T-helper 1 cell treated with Interleukin-12 subunit alpha and Interleukin-12 subunit beta and Interleukin-4 antibody, amounts not matched to agents 30 μg/mL and 1 μg/mL, for 36 hours (primary cell): ENCODE data around the gene ABHD6.
"Not testable (repeated sequence)": the region's sequence is repeated elsewhere in the genome, so short reads cannot be mapped to it uniquely, and the experiment has no call there.

Experiments used
- H3K27ac Mint-ChIP-seq: one replicate; pipeline ENCODE4 v1.8.0; 2021; ENCODE audit warnings: mild to moderate bottlenecking, mixed read lengths
- H3K27me3 Mint-ChIP-seq: one replicate; pipeline ENCODE4 v1.8.0; 2021; ENCODE audit warnings: low read depth, mixed read lengths
- H3K36me3 Mint-ChIP-seq: one replicate; pipeline ENCODE4 v1.8.0; 2021; ENCODE audit warnings: low read depth, mixed read lengths
- H3K4me1 Mint-ChIP-seq: one replicate; pipeline ENCODE4 v1.8.0; 2021; ENCODE audit warnings: low read depth, mixed read lengths
- H3K4me3 Mint-ChIP-seq: one replicate; pipeline ENCODE4 v1.8.0; 2021; ENCODE audit warnings: mild to moderate bottlenecking, moderate library complexity, mixed read lengths
- H3K9me3 Mint-ChIP-seq: one replicate; pipeline ENCODE4 v1.8.0; 2021; ENCODE audit warnings: mixed read lengths

Gene ABHD6

GRCh38 chr3:58201451-58201850 is 36.1 kb upstream of the ABHD6 start:
- H3K4me3 Mint-ChIP-seq, H3K36me3 Mint-ChIP-seq, H3K27me3 Mint-ChIP-seq, H3K27ac Mint-ChIP-seq, H3K9me3 Mint-ChIP-seq, H3K4me1 Mint-ChIP-seq: not testable (repeated sequence)

GRCh38 chr3:58202917-58203360 is 34.7 kb upstream of the ABHD6 start:
- Mint-ChIP-seq H3K27ac (no peak overlapping the region), H3K36me3 (no peaks in the 10 kb centered on the region), H3K4me3 (no peak overlapping the region), H3K9me3 (no peaks in the 10 kb centered on the region), H3K27me3 (peaks cover 5% of the 10 kb centered on the region), H3K4me1 (peaks cover 9% of the 10 kb centered on the region)

- H3K4me1 Mint-ChIP-seq = peaks cover 9% of the 10 kb centered on the region
- no peaks in the 10 kb centered on the region for H3K36me3 Mint-ChIP-seq
- peaks cover 5% of the 10 kb centered on the region for H3K27me3 Mint-ChIP-seq
- H3K4me3 Mint-ChIP-seq = no peak overlapping the region
- H3K27ac Mint-ChIP-seq = no peak overlapping the region
- no peaks in the 10 kb centered on the region for H3K9me3 Mint-ChIP-seq
Observed at GRCh38 chr3:58203541-58203940, 34.1 kb upstream of the ABHD6 start.

GRCh38 chr3:58204720-58205119 is 32.9 kb upstream of the ABHD6 start:
- H3K4me3 Mint-ChIP-seq = no peak overlapping the region
- no peaks in the 10 kb centered on the region for H3K36me3 Mint-ChIP-seq
- H3K27ac Mint-ChIP-seq = peak overlapping the region; percentile 36
- peaks cover 12% of the 10 kb centered on the region for H3K27me3 Mint-ChIP-seq
- H3K9me3 Mint-ChIP-seq = no peaks in the 10 kb centered on the region
- peaks cover 9% of the 10 kb centered on the region for H3K4me1 Mint-ChIP-seq

- Mint-ChIP-seq H3K27me3 (peaks cover 15% of the 10 kb centered on the region), H3K27ac (no peak overlapping the region), H3K9me3 (no peaks in the 10 kb centered on the region)
Observed at GRCh38 chr3:58205981-58206380, 31.6 kb upstream of the ABHD6 start.

GRCh38 chr3:58206406-58207011 is 31.1 kb upstream of the ABHD6 start:
- peaks cover 13% of the 10 kb centered on the region for H3K27me3 Mint-ChIP-seq
- H3K4me3 Mint-ChIP-seq = no peak overlapping the region
- peaks cover 9% of the 10 kb centered on the region for H3K4me1 Mint-ChIP-seq
- H3K9me3 Mint-ChIP-seq = no peaks in the 10 kb centered on the region
- H3K27ac Mint-ChIP-seq = no peak overlapping the region
- no peaks in the 10 kb centered on the region for H3K36me3 Mint-ChIP-seq

More at GRCh38 chr3:58205981-58206380, 31.6 kb upstream of the ABHD6 start:
- Mint-ChIP-seq H3K36me3 (no peaks in the 10 kb centered on the region), H3K4me3 (no peak overlapping the region), H3K4me1 (peaks cover 9% of the 10 kb centered on the region)

GRCh38 chr3:58207954-58208353 is 29.6 kb upstream of the ABHD6 start:
- no peak overlapping the region for H3K27ac Mint-ChIP-seq
- no peak overlapping the region for H3K4me3 Mint-ChIP-seq
- H3K4me1 Mint-ChIP-seq = peaks cover 9% of the 10 kb centered on the region
- no peaks in the 10 kb centered on the region for H3K9me3 Mint-ChIP-seq
- H3K36me3 Mint-ChIP-seq = no peaks in the 10 kb centered on the region
- peaks cover 11% of the 10 kb centered on the region for H3K27me3 Mint-ChIP-seq

- Mint-ChIP-seq H3K9me3 (no peaks in the 10 kb centered on the region), H3K27me3 (peaks cover 11% of the 10 kb centered on the region), H3K4me3 (no peak overlapping the region), H3K36me3 (no peaks in the 10 kb centered on the region), H3K4me1 (peaks cover 11% of the 10 kb centered on the region), H3K27ac (no peak overlapping the region)
Observed at GRCh38 chr3:58209933-58210332, 27.7 kb upstream of the ABHD6 start.

GRCh38 chr3:58210761-58211460 is 26.7 kb upstream of the ABHD6 start, which contains the start of gene DNASE1L3:
Gene DNASE1L3, minus strand, starts transcription at chr3:58210972. Its CDS starts 66 bp downstream, at chr3:58210906.
- Mint-ChIP-seq H3K36me3 (no peaks in the 10 kb centered on the region), H3K4me3 (no peak within 1 kb of the TSS), H3K9me3 (no peaks in the 10 kb centered on the region), H3K27ac (no peak within 1 kb of the TSS), H3K4me1 (peaks cover 15% of the 10 kb centered on the region), H3K27me3 (peaks cover 11% of the 10 kb centered on the region)

GRCh38 chr3:58214484-58215316 is 22.9 kb upstream of the ABHD6 start:
- no peaks in the 10 kb centered on the region for H3K9me3 Mint-ChIP-seq
- no peaks in the 10 kb centered on the region for H3K36me3 Mint-ChIP-seq
- no peak overlapping the region for H3K27ac Mint-ChIP-seq
- peaks cover 5% of the 10 kb centered on the region for H3K27me3 Mint-ChIP-seq
- no peak overlapping the region for H3K4me3 Mint-ChIP-seq
- peaks cover 14% of the 10 kb centered on the region for H3K4me1 Mint-ChIP-seq

GRCh38 chr3:58215317-58216025 is 22.1 kb upstream of the ABHD6 start:
- Mint-ChIP-seq H3K4me3 (no peak overlapping the region), H3K36me3 (no peaks in the 10 kb centered on the region), H3K4me1 (peaks cover 14% of the 10 kb centered on the region), H3K27ac (no peak overlapping the region), H3K27me3 (peaks cover 2% of the 10 kb centered on the region), H3K9me3 (no peaks in the 10 kb centered on the region)

GRCh38 chr3:58216496-58217195 is 20.9 kb upstream of the ABHD6 start:
- no peak overlapping the region for H3K4me3 Mint-ChIP-seq
- no peaks in the 10 kb centered on the region for H3K9me3 Mint-ChIP-seq
- peaks cover 14% of the 10 kb centered on the region for H3K4me1 Mint-ChIP-seq
- H3K36me3 Mint-ChIP-seq = no peaks in the 10 kb centered on the region
- no peak overlapping the region for H3K27ac Mint-ChIP-seq
- peaks cover 2% of the 10 kb centered on the region for H3K27me3 Mint-ChIP-seq

GRCh38 chr3:58217209-58217811 is 20.3 kb upstream of the ABHD6 start:
- Mint-ChIP-seq H3K27me3 (peaks cover 2% of the 10 kb centered on the region), H3K9me3 (no peaks in the 10 kb centered on the region), H3K36me3 (no peaks in the 10 kb centered on the region), H3K4me3 (no peak overlapping the region), H3K4me1 (peaks cover 14% of the 10 kb centered on the region), H3K27ac (no peak overlapping the region)
